ENCODE data around the gene CECR2.

DNA sequence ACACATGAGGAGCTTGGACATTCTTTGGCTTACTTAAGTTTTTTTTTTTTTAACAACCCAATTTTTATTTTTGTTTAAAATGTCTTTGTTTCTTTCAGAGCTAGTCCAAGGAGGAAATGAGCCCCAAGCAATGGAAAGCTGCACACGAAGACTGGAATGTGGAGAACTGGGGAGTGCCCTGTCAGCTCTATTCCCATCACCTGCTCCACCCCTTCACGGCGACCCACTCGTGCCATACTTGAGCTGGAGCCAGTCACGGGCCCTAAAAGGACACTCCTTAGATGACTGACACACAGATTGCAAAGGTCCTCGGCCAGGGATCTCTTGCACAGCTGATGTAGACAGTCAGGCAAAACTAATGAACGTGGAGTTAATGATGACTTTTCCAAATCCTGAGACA is 183.5 kb downstream of the CECR2 start:
- TF ChIP-seq POLR2AphosphoS5 (IDR thresholded peaks at IDR 0.05; ENCODE audit: low read depth, low read length) (no peak), REST (IDR thresholded peaks at IDR 0.05; ENCODE audit: insufficient read depth in 1 of 2, low read depth in 2 of 2, low read length in 2 of 2) (no peak), TAF1 (IDR thresholded peaks at IDR 0.05; ENCODE audit: borderline replicate concordance, insufficient read depth, low read length) (no peak)

Measured in PFSK-1 (cell line).